ENCODE results near the gene MAD1L1. TPM values are rescaled to one million over a fixed set of nuclear protein-coding genes. Genes with fewer than 3 reads are reported as not detected.

The MAD1L1 gene
- polyA plus RNA-seq, 3 donors = 10.7 to 48.1 (median 18.4) TPM

Other genes starting within 250 kb of the MAD1L1 start
- gene MRM2, start 9.3 kb upstream of the MAD1L1 start, polyA plus RNA-seq = 10 to 100 TPM in 2 of 3 donors, 1 to 10 TPM in 1; 9.2 to 21.8 (median 15.7) TPM
- gene NUDT1, start 9.3 kb upstream of the MAD1L1 start, polyA plus RNA-seq = 10 to 100 TPM; 11.7 to 26.1 (median 17.9) TPM
- 10 to 100 TPM; 11.8 to 44.0 (median 26.2) TPM for gene SNX8, start 81.5 kb upstream of the MAD1L1 start, polyA plus RNA-seq
- gene EIF3B, start 121.9 kb upstream of the MAD1L1 start, polyA plus RNA-seq = 100 to 1,000 TPM in 1 of 3 donors, 10 to 100 TPM in 2; 64.8 to 130 (median 74.6) TPM
- 10 to 100 TPM; 10.5 to 20.4 (median 15.7) TPM for gene CHST12, start 170.7 kb upstream of the MAD1L1 start, polyA plus RNA-seq
- gene GRIFIN, start 243.5 kb upstream of the MAD1L1 start, polyA plus RNA-seq = not detected

Data from adipose tissue (tissue), 3 donors.